Measurements from ENCODE around the gene EPHA7. TPM values are rescaled to one million over a fixed set of nuclear protein-coding genes. Genes with fewer than 3 reads are reported as not detected.

Gene EPHA7
- total and polyA plus RNA-seq, 4 donors: under 0.01 to 0.37 (median 0.01) TPM; not detected in 1

- Histone ChIP-seq H3K27ac (ENCODE audit: low read depth in 1 of 2, low read length in 2 of 2) (no peak overlapping the region), H3K27me3 (ENCODE audit: control insufficient read depth in 4 of 4, insufficient read depth in 4 of 4, low read length in 3 of 4) (no peaks in the 10 kb centered on the region)
- WGBS: 43% methylated on average over 2 of the region's 2 CpGs
Observed at GRCh38 chr6:93260881-93261280, 158.5 kb downstream of the EPHA7 start.

GRCh38 chr6:93259332-93259731 is 160.0 kb downstream of the EPHA7 start:
- no peaks in the 10 kb centered on the region for H3K4me1 ChIP-seq (ENCODE audit: control insufficient read depth in 4 of 4, insufficient read depth in 4 of 4, low read length in 3 of 4)

More at GRCh38 chr6:93260881-93261280, 158.5 kb downstream of the EPHA7 start:
- Histone ChIP-seq H3K9me3 (ENCODE audit: control insufficient read depth in 4 of 4, low read length in 3 of 4) (no peaks in the 10 kb centered on the region), H3K4me1 (ENCODE audit: control insufficient read depth in 4 of 4, insufficient read depth in 4 of 4, low read length in 3 of 4) (no peaks in the 10 kb centered on the region), H3K36me3 (ENCODE audit: control insufficient read depth in 4 of 4, insufficient read depth in 3 of 4, low read depth in 1 of 4, low read length in 3 of 4) (no peaks in the 10 kb centered on the region), H3K9ac (ENCODE audit: low read depth in 1 of 2, low read length in 2 of 2) (no peak overlapping the region), H3K4me3 (ENCODE audit: low read depth in 1 of 3, low read length in 3 of 3) (no peak overlapping the region)
- DNase-seq (ENCODE audit: low spot score): no peak
- TF ChIP-seq REST (IDR thresholded peaks at IDR 0.05) (no peak), HNF4G (IDR thresholded peaks at IDR 0.05) (no peak), ATF3 (IDR thresholded peaks at IDR 0.05) (no peak)
- TF ChIP-seq, protein P1, sequence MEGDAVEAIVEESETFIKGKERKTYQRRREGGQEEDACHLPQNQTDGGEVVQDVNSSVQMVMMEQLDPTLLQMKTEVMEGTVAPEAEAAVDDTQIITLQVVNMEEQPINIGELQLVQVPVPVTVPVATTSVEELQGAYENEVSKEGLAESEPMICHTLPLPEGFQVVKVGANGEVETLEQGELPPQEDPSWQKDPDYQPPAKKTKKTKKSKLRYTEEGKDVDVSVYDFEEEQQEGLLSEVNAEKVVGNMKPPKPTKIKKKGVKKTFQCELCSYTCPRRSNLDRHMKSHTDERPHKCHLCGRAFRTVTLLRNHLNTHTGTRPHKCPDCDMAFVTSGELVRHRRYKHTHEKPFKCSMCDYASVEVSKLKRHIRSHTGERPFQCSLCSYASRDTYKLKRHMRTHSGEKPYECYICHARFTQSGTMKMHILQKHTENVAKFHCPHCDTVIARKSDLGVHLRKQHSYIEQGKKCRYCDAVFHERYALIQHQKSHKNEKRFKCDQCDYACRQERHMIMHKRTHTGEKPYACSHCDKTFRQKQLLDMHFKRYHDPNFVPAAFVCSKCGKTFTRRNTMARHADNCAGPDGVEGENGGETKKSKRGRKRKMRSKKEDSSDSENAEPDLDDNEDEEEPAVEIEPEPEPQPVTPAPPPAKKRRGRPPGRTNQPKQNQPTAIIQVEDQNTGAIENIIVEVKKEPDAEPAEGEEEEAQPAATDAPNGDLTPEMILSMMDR (IDR thresholded peaks at IDR 0.05; ENCODE audit: low read depth, low read length, missing input control): no peak

GRCh38 chr6:93252930-93253329 is 166.4 kb downstream of the EPHA7 start:
- DNase-seq (ENCODE audit: low spot score): no peak
- Histone ChIP-seq H3K9me3 (ENCODE audit: control insufficient read depth in 4 of 4, low read length in 3 of 4) (no peaks in the 10 kb centered on the region), H3K27ac (ENCODE audit: low read depth in 1 of 2, low read length in 2 of 2) (no peak overlapping the region), H3K27me3 (ENCODE audit: control insufficient read depth in 4 of 4, insufficient read depth in 4 of 4, low read length in 3 of 4) (no peaks in the 10 kb centered on the region), H3K4me3 (ENCODE audit: low read depth in 1 of 3, low read length in 3 of 3) (no peak overlapping the region), H3K36me3 (ENCODE audit: control insufficient read depth in 4 of 4, insufficient read depth in 3 of 4, low read depth in 1 of 4, low read length in 3 of 4) (no peaks in the 10 kb centered on the region), H3K9ac (ENCODE audit: low read depth in 1 of 2, low read length in 2 of 2) (no peak overlapping the region), H3K4me1 (ENCODE audit: control insufficient read depth in 4 of 4, insufficient read depth in 4 of 4, low read length in 3 of 4) (no peaks in the 10 kb centered on the region)
- TF ChIP-seq ATF3 (IDR thresholded peaks at IDR 0.05): no peak
- TF ChIP-seq RAD21 (IDR thresholded peaks at IDR 0.05): no peak
- no peak for TF ChIP-seq HNF4A (conservative IDR thresholded peaks at IDR 0.05)
- no peak for TF ChIP-seq FOXA1 (IDR thresholded peaks at IDR 0.05)
- no peak for TF ChIP-seq TAF1 (conservative IDR thresholded peaks at IDR 0.05)
- no peak for TF ChIP-seq HNF4G (IDR thresholded peaks at IDR 0.05)
- TF ChIP-seq EGR1 (IDR thresholded peaks at IDR 0.05; ENCODE audit: low read depth in 2 of 2): no peak
- no peak for TF ChIP-seq SP1 (IDR thresholded peaks at IDR 0.05)
- TF ChIP-seq YY1 (IDR thresholded peaks at IDR 0.05): no peak

More at GRCh38 chr6:93259332-93259731, 160.0 kb downstream of the EPHA7 start:
- Histone ChIP-seq H3K27me3 (ENCODE audit: control insufficient read depth in 4 of 4, insufficient read depth in 4 of 4, low read length in 3 of 4) (no peaks in the 10 kb centered on the region), H3K36me3 (ENCODE audit: control insufficient read depth in 4 of 4, insufficient read depth in 3 of 4, low read depth in 1 of 4, low read length in 3 of 4) (no peaks in the 10 kb centered on the region), H3K9me3 (ENCODE audit: control insufficient read depth in 4 of 4, low read length in 3 of 4) (no peaks in the 10 kb centered on the region), H3K9ac (ENCODE audit: low read depth in 1 of 2, low read length in 2 of 2) (no peak overlapping the region), H3K27ac (ENCODE audit: low read depth in 1 of 2, low read length in 2 of 2) (no peak overlapping the region), H3K4me3 (ENCODE audit: low read depth in 1 of 3, low read length in 3 of 3) (no peak overlapping the region)
- TF ChIP-seq RXRA (IDR thresholded peaks at IDR 0.05) (no peak), SP1 (IDR thresholded peaks at IDR 0.05) (no peak), TAF1 (conservative IDR thresholded peaks at IDR 0.05) (no peak), GABPA (IDR thresholded peaks at IDR 0.05 in 1 of 2, conservative IDR thresholded peaks at IDR 0.05 in 1 of 2) (no peak), FOXA2 (IDR thresholded peaks at IDR 0.05) (no peak)
- no peak for DNase-seq (ENCODE audit: low spot score)
- WGBS: 88% methylated on average over 3 of the region's 3 CpGs

All from liver (tissue), 9 donors.